Stomach (tissue), 9 donors: ENCODE data around the gene PLPP1. TPM values are rescaled to one million over a fixed set of nuclear protein-coding genes. Genes with fewer than 3 reads are reported as not detected.

Experiments
- DNase-seq, 2 donors: peaks; one replicate each; pipeline versions ENCODE4 v3.0.0 to v3.0.0-alpha.2; 2013 to 2019
- H3K27ac ChIP-seq, 5 donors: fragments of 200-600 bp in 4 of 5; sonication (generic) in 4 of 5; one replicate each; pipeline ENCODE4 v1.5.1; 2013 to 2019; ENCODE audit warnings: mild to moderate bottlenecking in 1 of 5, moderate library complexity in 1 of 5
- H3K27me3 ChIP-seq, 3 donors: fragments of 200-600 bp; sonication (generic); one replicate each; pipeline ENCODE4 v1.5.1; 2017 to 2019; ENCODE audit warnings: mixed run types in 1 of 3
- H3K36me3 ChIP-seq, 4 donors: fragments of 200-600 bp; sonication (generic); 1 replicate in 3 of 4; 2 replicates in 1 of 4; pipeline ENCODE4 v1.5.1; 2016 to 2019
- H3K4me1 ChIP-seq, 4 donors: fragments of 200-600 bp; sonication (generic); one replicate each; pipeline ENCODE4 v1.5.1; 2016 to 2019
- H3K4me3 ChIP-seq, 4 donors: fragments of 200-600 bp; sonication (generic) in 3 of 4; one replicate each; pipeline ENCODE4 v1.5.1; 2016 to 2019; ENCODE audit warnings: mild to moderate bottlenecking in 1 of 4
- H3K9me3 ChIP-seq, 4 donors: fragments of 200-600 bp; sonication (generic); one replicate each; pipeline ENCODE4 v1.5.1; 2016 to 2019
- EP300 ChIP-seq: sonication (generic); formaldehyde crosslinking; IDR thresholded peaks from one replicate; pipeline ENCODE4 v1.6.1; 2017; ENCODE audit warnings: antibody characterized with exemption
- POLR2A ChIP-seq, 4 donors: fragments of 450-650 bp; IDR thresholded peaks; one replicate each; pipeline ENCODE4 v1.6.1; 2016; ENCODE audit warnings: antibody characterized with exemption in 4 of 4, control low read depth in 2 of 4, mild to moderate bottlenecking in 1 of 4, moderate library complexity in 1 of 4
- POLR2AphosphoS5 ChIP-seq, 3 donors: sonication (generic); formaldehyde crosslinking; IDR thresholded peaks; one replicate each; pipeline ENCODE4 v1.6.1; 2016; ENCODE audit warnings: antibody characterized with exemption in 3 of 3
- WGBS, 5 donors: extraction: QIAGEN DNeasy Blood & Tissue Kit in 3 of 5; methylation state at CpG; one replicate each; pipeline versions ENCODE4 v1.1.5 to v1.1.7; 2013 to 2018; 5-methylcytosine and 5-hydroxymethylcytosine counted together
- intact Hi-C: fragments of 100-400 bp; cut with DNase I; formaldehyde crosslinking; loops from one replicate; pipeline ENCODE4 v1.15.1; 2023; ENCODE audit warnings: low total_unique reads
- polyA plus RNA-seq, 3 donors: library from polyadenylated mRNA; stranded (reverse); fragments of 200-250 nt; gene quantifications; one replicate each; pipeline ENCODE4 v1.2.3, GENCODE V29; 2013
- total RNA-seq, 5 donors: library from RNA; depleted of rRNA; stranded (reverse); fragments of >200 nt; gene quantifications; one replicate each; pipeline versions ENCODE4 v1.1.0 to v1.2.3, GENCODE V29; 2014 to 2016
- TF ChIP-seq, protein P1 (sequence below), 7 experiments: fragments of 450-650 bp in 4 of 7; fragments of 200-600 bp in 3 of 7; sonication (generic) in 3 of 7; IDR thresholded peaks; one replicate each; pipeline ENCODE4 v1.5.1; 2016 to 2019; ENCODE audit warnings: antibody characterized with exemption in 7 of 7, control low read depth in 2 of 7, mild to moderate bottlenecking in 1 of 7
- donor health status: healthy with polysubstance abuse.
- donor health status: Bipolar disorder and iron deficiency.
- donor health status: healthy.

Gene PLPP1
- total and polyA plus RNA-seq, 8 donors, result 29.5 to 592 (median 79.8) TPM

DNA sequence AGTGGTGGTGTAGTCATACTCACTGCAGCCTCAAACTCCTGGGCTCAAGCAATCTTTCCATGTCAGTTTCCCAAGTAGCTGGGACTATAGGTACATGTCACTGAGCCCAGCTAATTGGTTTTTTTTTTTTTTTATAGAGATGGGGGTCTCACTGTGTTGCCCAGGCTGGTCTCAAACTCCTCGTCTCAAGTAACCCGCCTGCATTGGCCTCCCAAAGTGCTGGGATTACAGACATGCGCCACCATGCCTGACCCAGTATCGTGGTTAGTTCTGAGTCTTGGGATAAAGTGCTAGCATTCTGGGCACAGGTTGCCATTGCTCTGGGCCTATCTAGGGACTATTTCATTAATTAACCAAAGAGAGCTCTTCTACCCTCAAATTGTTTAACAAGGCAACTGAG, 108.3 kb downstream of the PLPP1 start:
- H3K36me3 ChIP-seq, result peaks cover 25 to 79% (median 75%) of the 10 kb centered on the region in 4 donors

GRCh38 chr5:55421074-55421529, 113.7 kb downstream of the PLPP1 start:
- H3K4me3 ChIP-seq, result no peak overlapping the region
- no peaks in the 10 kb centered on the region for H3K9me3 ChIP-seq
- peaks cover 28 to 61% (median 54%) of the 10 kb centered on the region in 4 donors for H3K36me3 ChIP-seq
- peak overlapping the region in 2 of 5 donors; percentile 17 to 39 for H3K27ac ChIP-seq
- TF ChIP-seq POLR2AphosphoS5 (IDR thresholded peaks at IDR 0.05) (no peak), POLR2A (IDR thresholded peaks at IDR 0.05) (no peak)
- intact Hi-C loops, result no loop called here
- no peaks in the 10 kb centered on the region for H3K27me3 ChIP-seq
- peaks cover 4 to 58% (median 26%) of the 10 kb centered on the region in 4 donors for H3K4me1 ChIP-seq
- no peak for DNase-seq
- WGBS, 5 donors, result 75 to 86% (median 81%) methylated on average over 4 of the region's 4 CpGs

More for the DNA sequence above, 108.3 kb downstream of the PLPP1 start:
- no peak overlapping the region for H3K27ac ChIP-seq
- no peak for DNase-seq
- no peaks in the 10 kb centered on the region for H3K9me3 ChIP-seq
- TF ChIP-seq, protein P1, sequence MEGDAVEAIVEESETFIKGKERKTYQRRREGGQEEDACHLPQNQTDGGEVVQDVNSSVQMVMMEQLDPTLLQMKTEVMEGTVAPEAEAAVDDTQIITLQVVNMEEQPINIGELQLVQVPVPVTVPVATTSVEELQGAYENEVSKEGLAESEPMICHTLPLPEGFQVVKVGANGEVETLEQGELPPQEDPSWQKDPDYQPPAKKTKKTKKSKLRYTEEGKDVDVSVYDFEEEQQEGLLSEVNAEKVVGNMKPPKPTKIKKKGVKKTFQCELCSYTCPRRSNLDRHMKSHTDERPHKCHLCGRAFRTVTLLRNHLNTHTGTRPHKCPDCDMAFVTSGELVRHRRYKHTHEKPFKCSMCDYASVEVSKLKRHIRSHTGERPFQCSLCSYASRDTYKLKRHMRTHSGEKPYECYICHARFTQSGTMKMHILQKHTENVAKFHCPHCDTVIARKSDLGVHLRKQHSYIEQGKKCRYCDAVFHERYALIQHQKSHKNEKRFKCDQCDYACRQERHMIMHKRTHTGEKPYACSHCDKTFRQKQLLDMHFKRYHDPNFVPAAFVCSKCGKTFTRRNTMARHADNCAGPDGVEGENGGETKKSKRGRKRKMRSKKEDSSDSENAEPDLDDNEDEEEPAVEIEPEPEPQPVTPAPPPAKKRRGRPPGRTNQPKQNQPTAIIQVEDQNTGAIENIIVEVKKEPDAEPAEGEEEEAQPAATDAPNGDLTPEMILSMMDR (IDR thresholded peaks at IDR 0.05), result no peak
- no peak for TF ChIP-seq POLR2A (IDR thresholded peaks at IDR 0.05)
- no peak for TF ChIP-seq EP300
- no peak for TF ChIP-seq POLR2AphosphoS5 (IDR thresholded peaks at IDR 0.05)
- H3K4me3 ChIP-seq, result no peak overlapping the region
- intact Hi-C loops, result no loop called here
- peaks cover 18 to 56% (median 34%) of the 10 kb centered on the region in 4 donors for H3K4me1 ChIP-seq
- 95 to 100% (median 98%) methylated on average over 4 of the region's 4 CpGs for WGBS, 5 donors
- H3K27me3 ChIP-seq, result no peaks in the 10 kb centered on the region

DNA sequence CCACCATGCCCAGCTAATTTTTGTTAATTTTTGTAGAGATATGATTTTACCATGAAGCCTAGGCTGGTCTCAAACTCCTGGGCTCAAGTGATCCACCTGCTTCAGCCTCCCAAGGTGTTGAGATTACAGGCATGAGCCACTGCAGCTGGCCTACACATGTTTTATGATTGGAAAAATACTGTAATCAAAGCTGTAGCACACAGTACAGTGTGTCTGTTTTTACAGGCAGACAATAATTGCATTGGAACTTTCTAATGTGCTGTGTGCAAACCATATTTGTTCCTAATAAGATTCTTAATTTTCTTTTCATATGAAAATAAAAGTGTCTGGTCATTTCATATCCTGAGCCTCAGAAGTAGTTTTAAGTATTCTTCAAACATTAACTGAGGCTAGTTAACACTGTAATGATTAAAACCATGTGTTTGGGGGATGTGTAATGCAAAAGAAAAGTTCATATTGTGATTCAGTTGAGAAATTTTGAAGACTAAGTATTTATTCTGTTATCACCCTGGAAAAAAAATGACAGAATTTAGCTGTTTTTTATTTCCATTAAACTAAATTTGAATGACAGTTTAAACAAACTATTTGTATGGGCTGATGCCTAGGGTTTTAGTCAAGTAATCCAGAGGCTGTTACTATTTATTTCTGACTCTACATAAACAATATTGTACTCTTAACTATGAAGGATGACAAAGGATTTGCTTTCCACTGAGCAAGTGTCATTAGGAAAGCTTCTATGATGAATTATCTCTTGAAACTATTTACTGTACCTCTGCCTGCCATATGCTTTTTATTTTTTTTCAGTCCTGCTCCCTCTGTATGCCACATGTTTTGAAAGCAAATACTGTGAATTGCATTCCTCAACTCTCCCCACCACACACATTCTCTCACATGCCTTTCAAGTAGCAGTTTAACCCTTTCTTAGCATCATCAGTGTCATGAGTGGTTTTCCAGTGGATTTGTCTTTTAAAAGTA, 115.5 kb downstream of the PLPP1 start:
- DNase-seq, result peak in 1 of 2 donors; percentile 44
- Histone ChIP-seq H3K4me1 (peaks cover 4 to 70% (median 35%) of the 10 kb centered on the region in 4 donors), H3K36me3 (peaks cover 20 to 54% (median 43%) of the 10 kb centered on the region in 4 donors), H3K27me3 (no peaks in the 10 kb centered on the region), H3K27ac (peak overlapping the region in 1 of 5 donors; percentile 35), H3K4me3 (no peak overlapping the region), H3K9me3 (no peaks in the 10 kb centered on the region)
- no peak for TF ChIP-seq POLR2AphosphoS5 (IDR thresholded peaks at IDR 0.05)
- TF ChIP-seq, protein P1 (IDR thresholded peaks at IDR 0.05), result no peak
- TF ChIP-seq EP300, result no peak
- no peak for TF ChIP-seq POLR2A (IDR thresholded peaks at IDR 0.05)
- intact Hi-C loops, result no loop called here

DNA sequence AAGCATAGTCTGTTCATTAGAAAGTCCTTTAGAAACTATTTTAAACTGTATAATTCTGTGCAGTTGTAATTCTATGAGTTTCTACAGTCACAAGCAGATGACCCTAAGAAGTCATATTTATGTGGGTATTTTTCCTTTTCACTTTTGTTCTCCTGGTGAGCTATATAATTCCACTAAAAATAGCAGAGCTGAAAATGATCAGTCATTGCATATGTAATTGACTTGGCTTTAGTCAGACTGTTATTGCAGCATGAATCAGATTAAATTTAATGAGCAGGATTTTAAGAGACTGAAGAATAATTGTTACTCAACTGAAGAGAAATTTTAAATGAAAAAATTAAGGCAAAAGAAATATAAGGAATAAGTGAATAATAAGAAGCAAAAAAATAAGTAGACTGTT, 118.5 kb downstream of the PLPP1 start:
- no peak for DNase-seq
- Histone ChIP-seq H3K27ac (peak overlapping the region in 1 of 5 donors; percentile 12), H3K27me3 (no peaks in the 10 kb centered on the region), H3K36me3 (peaks cover 3 to 38% (median 23%) of the 10 kb centered on the region in 4 donors), H3K4me3 (no peak overlapping the region), H3K4me1 (peaks cover 4 to 57% (median 34%) of the 10 kb centered on the region in 4 donors), H3K9me3 (no peaks in the 10 kb centered on the region)
- intact Hi-C loops, result no loop called here
- no peak for TF ChIP-seq POLR2A (IDR thresholded peaks at IDR 0.05)
- TF ChIP-seq POLR2AphosphoS5 (IDR thresholded peaks at IDR 0.05), result no peak
- TF ChIP-seq, protein P1 (IDR thresholded peaks at IDR 0.05), result no peak
- no peak for TF ChIP-seq EP300
